NCI-H146 (cell line): ENCODE results near the gene SYT9.

ENCODE experiments used
- DNase-seq: peaks from one replicate; lab custom pipeline; 2025; lab: John Stamatoyannopoulos, UW

Gene SYT9

GRCh38 chr11:7427733-7428132 lies 176.0 kb downstream of the SYT9 start:
- no peak for DNase-seq

- DNase-seq, result no peak
Observed at GRCh38 chr11:7428196-7428595, 176.5 kb downstream of the SYT9 start.

- DNase-seq, result no peak
Observed at GRCh38 chr11:7430496-7430895, 178.8 kb downstream of the SYT9 start.

- no peak for DNase-seq
Observed at GRCh38 chr11:7435176-7435575, 183.5 kb downstream of the SYT9 start.

GRCh38 chr11:7436146-7436545 lies 184.4 kb downstream of the SYT9 start:
- DNase-seq, result no peak

GRCh38 chr11:7436657-7437056 lies 185.0 kb downstream of the SYT9 start:
- no peak for DNase-seq

GRCh38 chr11:7437696-7438095 lies 186.0 kb downstream of the SYT9 start:
- DNase-seq, result no peak

- DNase-seq, result no peak
Observed at GRCh38 chr11:7439746-7440320, 188.1 kb downstream of the SYT9 start.

GRCh38 chr11:7442588-7443215 lies 191.0 kb downstream of the SYT9 start:
- no peak for DNase-seq

GRCh38 chr11:7444091-7444981 lies 192.6 kb downstream of the SYT9 start:
- DNase-seq, result no peak

- no peak for DNase-seq
Observed at GRCh38 chr11:7445564-7445963, 193.9 kb downstream of the SYT9 start.

GRCh38 chr11:7448201-7448600 lies 196.5 kb downstream of the SYT9 start:
- DNase-seq, result no peak

- no peak for DNase-seq
Observed at GRCh38 chr11:7449211-7449840, 197.6 kb downstream of the SYT9 start.

GRCh38 chr11:7449841-7450214 lies 198.1 kb downstream of the SYT9 start:
- DNase-seq, result no peak

- no peak for DNase-seq
Observed at GRCh38 chr11:7450836-7451235, 199.1 kb downstream of the SYT9 start.

GRCh38 chr11:7451520-7451919 lies 199.8 kb downstream of the SYT9 start:
- DNase-seq, result no peak

GRCh38 chr11:7451952-7452494 lies 200.3 kb downstream of the SYT9 start:
- DNase-seq, result no peak

GRCh38 chr11:7454854-7455253 lies 203.2 kb downstream of the SYT9 start:
- DNase-seq, result no peak

- no peak for DNase-seq
Observed at GRCh38 chr11:7457211-7457610, 205.5 kb downstream of the SYT9 start.

GRCh38 chr11:7462706-7463105 lies 211.0 kb downstream of the SYT9 start:
- DNase-seq, result no peak

- DNase-seq, result no peak
Observed at GRCh38 chr11:7467652-7468051, 215.9 kb downstream of the SYT9 start.

- DNase-seq, result no peak
Observed at GRCh38 chr11:7469351-7469865, 217.7 kb downstream of the SYT9 start.
